ENCODE data around the gene CD46.

DNA sequence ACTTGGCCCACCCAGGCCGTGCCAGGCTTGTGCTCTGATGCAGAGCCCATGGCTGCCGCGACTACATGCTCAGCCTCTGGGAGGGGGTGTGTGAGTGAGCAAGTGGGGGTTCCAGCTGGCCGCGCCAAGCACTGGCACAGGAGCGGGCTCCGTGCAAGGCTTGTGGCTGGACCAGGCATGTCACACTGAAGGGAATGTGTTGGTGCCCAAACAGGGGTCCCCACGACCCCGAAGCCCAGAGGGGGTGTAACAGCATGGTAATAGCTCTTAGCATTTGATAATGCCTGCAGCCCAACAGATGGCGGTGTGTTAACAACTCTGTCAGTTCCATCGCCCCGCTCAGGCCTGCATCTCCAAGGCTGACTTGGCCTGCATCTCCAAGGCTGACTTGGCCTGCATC lies 38.3 kb upstream of the CD46 start:
- TF ChIP-seq, protein P1, sequence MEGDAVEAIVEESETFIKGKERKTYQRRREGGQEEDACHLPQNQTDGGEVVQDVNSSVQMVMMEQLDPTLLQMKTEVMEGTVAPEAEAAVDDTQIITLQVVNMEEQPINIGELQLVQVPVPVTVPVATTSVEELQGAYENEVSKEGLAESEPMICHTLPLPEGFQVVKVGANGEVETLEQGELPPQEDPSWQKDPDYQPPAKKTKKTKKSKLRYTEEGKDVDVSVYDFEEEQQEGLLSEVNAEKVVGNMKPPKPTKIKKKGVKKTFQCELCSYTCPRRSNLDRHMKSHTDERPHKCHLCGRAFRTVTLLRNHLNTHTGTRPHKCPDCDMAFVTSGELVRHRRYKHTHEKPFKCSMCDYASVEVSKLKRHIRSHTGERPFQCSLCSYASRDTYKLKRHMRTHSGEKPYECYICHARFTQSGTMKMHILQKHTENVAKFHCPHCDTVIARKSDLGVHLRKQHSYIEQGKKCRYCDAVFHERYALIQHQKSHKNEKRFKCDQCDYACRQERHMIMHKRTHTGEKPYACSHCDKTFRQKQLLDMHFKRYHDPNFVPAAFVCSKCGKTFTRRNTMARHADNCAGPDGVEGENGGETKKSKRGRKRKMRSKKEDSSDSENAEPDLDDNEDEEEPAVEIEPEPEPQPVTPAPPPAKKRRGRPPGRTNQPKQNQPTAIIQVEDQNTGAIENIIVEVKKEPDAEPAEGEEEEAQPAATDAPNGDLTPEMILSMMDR (IDR thresholded peaks at IDR 0.05), result no peak
- no peak for TF ChIP-seq POLR2A (IDR thresholded peaks at IDR 0.05)
